Measurements from ENCODE around the gene ZNF211.

The ZNF211 gene

GRCh38 chr19:57687363-57688010 lies 54.5 kb downstream of the ZNF211 start:
- TF ChIP-seq CTCF (IDR thresholded peaks at IDR 0.05; ENCODE audit: low read length) (no peak), EZH2 (IDR thresholded peaks at IDR 0.05; ENCODE audit: borderline replicate concordance, low read length) (no peak)
- H3K4me3 ChIP-seq (ENCODE audit: low read depth, low read length, poor library complexity, severe bottlenecking), result no peak overlapping the region
- H3K4me2 ChIP-seq (ENCODE audit: low read length), result no peak overlapping the region
- peaks cover 29% of the 10 kb centered on the region for H3K79me2 ChIP-seq (ENCODE audit: insufficient read depth, low read length)
- H3F3A ChIP-seq (ENCODE audit: insufficient read depth, low read length), result no peaks in the 10 kb centered on the region
- H3K36me3 ChIP-seq (ENCODE audit: insufficient read depth, low read length), result peaks cover 87% of the 10 kb centered on the region
- no peak overlapping the region for H3K27ac ChIP-seq (ENCODE audit: low read depth, low read length, poor library complexity, severe bottlenecking)
- H3K4me1 ChIP-seq (ENCODE audit: insufficient read depth, low read length, severe bottlenecking), result peaks cover 10% of the 10 kb centered on the region
- H4K20me1 ChIP-seq (ENCODE audit: insufficient read depth, low read length), result no peaks in the 10 kb centered on the region
- no peak overlapping the region for H3K9ac ChIP-seq (ENCODE audit: low read length)
- no peaks in the 10 kb centered on the region for H3K9me2 ChIP-seq (ENCODE audit: low read depth, low read length)
- H3K9me3 ChIP-seq (ENCODE audit: low read length), result peaks cover 73% of the 10 kb centered on the region
- H3K27me3 ChIP-seq (ENCODE audit: insufficient read depth, low read length), result no peaks in the 10 kb centered on the region
- no peak overlapping the region for H2AFZ ChIP-seq (ENCODE audit: low read length)

GRCh38 chr19:57688011-57688763 lies 55.2 kb downstream of the ZNF211 start:
- Histone ChIP-seq H4K20me1 (ENCODE audit: insufficient read depth, low read length) (no peaks in the 10 kb centered on the region), H3K79me2 (ENCODE audit: insufficient read depth, low read length) (peaks cover 22% of the 10 kb centered on the region)

GRCh38 chr19:57689750-57690149 lies 56.8 kb downstream of the ZNF211 start:
- no peak for TF ChIP-seq CTCF (IDR thresholded peaks at IDR 0.05; ENCODE audit: low read length)
- no peak for TF ChIP-seq EZH2 (IDR thresholded peaks at IDR 0.05; ENCODE audit: borderline replicate concordance, low read length)
- Histone ChIP-seq H3K9me2 (ENCODE audit: low read depth, low read length) (no peaks in the 10 kb centered on the region), H3K27ac (ENCODE audit: low read depth, low read length, poor library complexity, severe bottlenecking) (no peak overlapping the region), H3K9me3 (ENCODE audit: low read length) (peaks cover 60% of the 10 kb centered on the region), H3K9ac (ENCODE audit: low read length) (no peak overlapping the region), H3K4me3 (ENCODE audit: low read depth, low read length, poor library complexity, severe bottlenecking) (no peak overlapping the region), H3K4me2 (ENCODE audit: low read length) (no peak overlapping the region), H3F3A (ENCODE audit: insufficient read depth, low read length) (no peaks in the 10 kb centered on the region), H3K79me2 (ENCODE audit: insufficient read depth, low read length) (0 out of 2 replicates have a peak, but pooled peaks cover 7% of the 10 kb centered on the region), H2AFZ (ENCODE audit: low read length) (no peak overlapping the region), H3K4me1 (ENCODE audit: insufficient read depth, low read length, severe bottlenecking) (no peaks in the 10 kb centered on the region), H3K27me3 (ENCODE audit: insufficient read depth, low read length) (no peaks in the 10 kb centered on the region), H3K36me3 (ENCODE audit: insufficient read depth, low read length) (peaks cover 69% of the 10 kb centered on the region), H4K20me1 (ENCODE audit: insufficient read depth, low read length) (no peaks in the 10 kb centered on the region)

More at GRCh38 chr19:57688011-57688763, 55.2 kb downstream of the ZNF211 start:
- Histone ChIP-seq H3K36me3 (ENCODE audit: insufficient read depth, low read length) (peaks cover 85% of the 10 kb centered on the region), H3K9ac (ENCODE audit: low read length) (no peak overlapping the region), H3K27ac (ENCODE audit: low read depth, low read length, poor library complexity, severe bottlenecking) (no peak overlapping the region), H3K27me3 (ENCODE audit: insufficient read depth, low read length) (no peaks in the 10 kb centered on the region), H3K9me2 (ENCODE audit: low read depth, low read length) (no peaks in the 10 kb centered on the region), H2AFZ (ENCODE audit: low read length) (no peak overlapping the region), H3K4me3 (ENCODE audit: low read depth, low read length, poor library complexity, severe bottlenecking) (no peak overlapping the region), H3K9me3 (ENCODE audit: low read length) (peaks cover 73% of the 10 kb centered on the region), H3F3A (ENCODE audit: insufficient read depth, low read length) (no peaks in the 10 kb centered on the region), H3K4me1 (ENCODE audit: insufficient read depth, low read length, severe bottlenecking) (peaks cover 3% of the 10 kb centered on the region), H3K4me2 (ENCODE audit: low read length) (no peak overlapping the region)
- TF ChIP-seq EZH2 (IDR thresholded peaks at IDR 0.05; ENCODE audit: borderline replicate concordance, low read length), result no peak
- no peak for TF ChIP-seq CTCF (IDR thresholded peaks at IDR 0.05; ENCODE audit: low read length)
